DND-41 (cell line): ENCODE measurements around the gene CYFIP2.

Source experiments
- EZH2 ChIP-seq: IDR thresholded peaks from 3 replicates; pipeline ENCODE4 v1.6.1; 2012; ENCODE audit warnings: borderline replicate concordance, low read depth, mild to moderate bottlenecking, moderate library complexity, low read length, inconsistent platforms; ENCODE audit not compliant: severe bottlenecking
- TF ChIP-seq, protein P1 (sequence below): IDR thresholded peaks from 2 replicates; pipeline ENCODE4 v1.5.1; 2012; ENCODE audit warnings: borderline replicate concordance, low read length, moderate library complexity, mild to moderate bottlenecking; ENCODE audit not compliant: poor library complexity, severe bottlenecking; ENCODE audit errors: extremely low read depth

DNA sequence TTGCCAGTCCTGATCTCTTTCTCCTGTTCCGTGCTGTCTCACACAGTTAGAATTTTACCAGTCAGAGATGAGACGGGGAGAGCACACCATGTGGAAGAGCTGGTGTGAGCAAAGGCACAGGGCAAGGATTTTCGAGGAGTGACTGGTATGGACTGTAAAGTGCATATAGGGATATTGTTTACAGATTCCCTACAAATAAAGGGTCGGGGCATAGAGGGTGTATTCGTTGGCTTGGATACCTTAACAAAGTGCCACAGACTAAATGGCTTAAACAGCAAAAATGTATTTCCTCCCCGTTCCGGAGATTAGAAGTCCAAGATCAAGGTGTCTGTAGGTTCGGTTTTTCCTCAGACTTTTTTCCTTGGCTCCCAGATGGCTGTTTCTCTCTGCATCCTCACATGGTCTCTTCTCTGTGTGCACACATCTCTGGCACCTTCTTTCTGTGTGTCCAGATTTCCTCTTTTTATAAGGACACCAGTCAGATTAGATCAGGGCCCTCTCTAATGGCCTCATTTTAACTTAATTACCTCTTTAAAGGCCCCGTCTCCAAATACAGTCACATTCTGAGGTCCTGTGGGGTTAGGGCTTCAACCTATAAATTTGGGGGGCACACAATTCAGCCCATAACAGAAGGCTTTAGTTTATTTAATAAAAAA lies 23.4 kb downstream of the CYFIP2 start:
- TF ChIP-seq, protein P1, sequence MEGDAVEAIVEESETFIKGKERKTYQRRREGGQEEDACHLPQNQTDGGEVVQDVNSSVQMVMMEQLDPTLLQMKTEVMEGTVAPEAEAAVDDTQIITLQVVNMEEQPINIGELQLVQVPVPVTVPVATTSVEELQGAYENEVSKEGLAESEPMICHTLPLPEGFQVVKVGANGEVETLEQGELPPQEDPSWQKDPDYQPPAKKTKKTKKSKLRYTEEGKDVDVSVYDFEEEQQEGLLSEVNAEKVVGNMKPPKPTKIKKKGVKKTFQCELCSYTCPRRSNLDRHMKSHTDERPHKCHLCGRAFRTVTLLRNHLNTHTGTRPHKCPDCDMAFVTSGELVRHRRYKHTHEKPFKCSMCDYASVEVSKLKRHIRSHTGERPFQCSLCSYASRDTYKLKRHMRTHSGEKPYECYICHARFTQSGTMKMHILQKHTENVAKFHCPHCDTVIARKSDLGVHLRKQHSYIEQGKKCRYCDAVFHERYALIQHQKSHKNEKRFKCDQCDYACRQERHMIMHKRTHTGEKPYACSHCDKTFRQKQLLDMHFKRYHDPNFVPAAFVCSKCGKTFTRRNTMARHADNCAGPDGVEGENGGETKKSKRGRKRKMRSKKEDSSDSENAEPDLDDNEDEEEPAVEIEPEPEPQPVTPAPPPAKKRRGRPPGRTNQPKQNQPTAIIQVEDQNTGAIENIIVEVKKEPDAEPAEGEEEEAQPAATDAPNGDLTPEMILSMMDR, result no peak
- no peak for TF ChIP-seq EZH2
